HPDE6-E6E7 (cell line): ENCODE measurements around the gene BEST1.
A peak's percentile ranks its signal among the peaks of the same experiment; 100 is the strongest.
"Not testable (repeated sequence)": the region's sequence is repeated elsewhere in the genome, so short reads cannot be mapped to it uniquely, and the experiment has no call there.

Experiments
- DNase-seq: peaks from one replicate; pipeline ENCODE4 v3.0.0; 2011; ENCODE audit warnings: missing footprints; ENCODE audit errors: extremely low spot score

Gene BEST1

DNA sequence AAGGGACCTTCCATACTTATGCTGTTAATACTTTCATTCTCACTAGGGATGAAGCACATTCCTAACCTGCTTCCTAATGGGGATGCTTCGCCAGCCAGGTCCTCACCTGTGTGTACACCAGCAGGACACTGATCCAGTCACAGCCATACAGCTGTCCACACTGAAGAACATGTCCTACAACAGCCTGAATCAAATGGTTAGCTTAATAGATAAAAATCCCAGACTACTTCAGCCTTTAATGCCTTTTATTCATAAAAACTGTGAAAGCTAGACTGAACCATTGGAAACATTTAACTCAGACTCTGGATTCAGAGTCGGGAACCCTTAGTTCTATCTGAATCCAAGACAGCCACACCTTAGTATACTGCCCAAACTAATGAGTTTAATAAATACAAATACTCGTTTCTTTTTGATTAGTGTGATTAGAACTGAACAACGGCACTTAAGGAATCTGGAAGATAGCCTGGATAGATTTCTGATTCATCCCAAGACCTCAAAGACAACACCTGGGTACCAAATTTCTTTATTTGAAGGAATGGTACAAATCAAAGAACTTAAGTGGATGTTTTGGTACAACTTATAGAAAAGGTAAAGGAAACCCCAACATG, 14.0 kb downstream of the BEST1 start:
- no peak for DNase-seq

- not testable (repeated sequence) for DNase-seq
These were observed 14.6 kb downstream of the BEST1 start for GRCh38 chr11:61964666-61965271.

DNA sequence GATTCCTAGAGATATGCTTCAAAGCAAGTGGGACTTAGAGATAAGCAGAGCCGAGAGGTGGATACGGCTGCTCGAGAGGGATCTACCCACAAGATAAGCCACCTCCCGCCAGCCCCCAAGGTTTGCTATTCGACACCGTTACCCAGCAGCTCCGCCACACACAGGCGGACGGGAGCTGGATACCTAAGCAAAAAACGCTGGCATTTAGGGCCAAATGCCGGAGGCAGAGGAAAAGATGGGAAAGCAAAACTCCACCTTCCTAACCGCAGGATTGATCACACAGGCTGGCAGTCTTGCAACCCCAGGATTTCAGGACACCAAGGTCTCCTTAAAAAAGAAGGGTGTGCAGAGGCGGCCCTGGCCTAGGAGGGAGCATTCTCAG, 16.6 kb downstream of the BEST1 start:
- no peak for DNase-seq

DNA sequence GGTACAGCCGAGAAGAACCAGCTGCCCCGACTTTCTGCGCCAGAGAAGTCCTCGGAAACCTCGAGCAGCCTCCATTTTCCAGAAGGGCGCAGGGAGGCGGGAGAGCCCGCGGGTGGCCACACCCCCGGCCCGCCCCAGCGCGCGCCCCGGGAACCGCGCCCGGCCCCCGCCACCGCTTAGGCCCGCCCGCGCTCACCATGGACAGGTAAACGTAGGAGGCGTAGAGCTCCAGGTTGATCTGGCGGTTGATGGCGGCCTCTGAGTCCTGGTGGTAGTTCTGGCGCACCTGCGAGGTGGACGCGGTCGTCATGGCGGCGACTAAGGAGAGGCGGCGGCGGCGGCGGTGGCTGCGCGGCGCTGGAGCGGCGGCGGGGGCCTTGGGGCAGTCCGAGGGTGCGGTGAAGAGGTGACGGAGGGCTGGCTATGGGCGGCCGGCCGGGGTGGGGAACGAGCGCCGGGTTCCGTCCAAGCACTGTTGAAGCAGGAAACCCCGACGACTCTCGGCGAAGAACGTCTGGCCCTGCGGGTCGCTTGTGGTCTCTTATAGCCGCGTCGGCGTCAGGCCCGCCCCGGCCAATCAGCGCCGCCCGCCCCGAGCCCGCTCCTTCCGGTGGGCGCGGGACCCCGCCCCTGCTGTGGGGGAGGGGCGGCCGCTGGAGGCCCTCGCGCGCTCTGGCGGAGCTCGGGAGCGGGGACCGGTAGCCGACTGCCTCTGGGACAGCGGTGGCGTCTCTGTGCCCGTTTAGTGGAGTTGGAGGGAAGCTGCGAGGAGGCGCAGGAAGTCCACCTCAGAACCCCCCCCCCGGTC, 17.2 kb downstream of the BEST1 start, which contains the start of gene FTH1:
FTH1 (minus strand) TSS at position 519 of the 808 bp plus-strand sequence; CDS start at position 310, 209 bp downstream.
- peak; percentile 64 for DNase-seq

- DNase-seq = no peak
These were observed 18.0 kb downstream of the BEST1 start for GRCh38 chr11:61967924-61968757.

DNA sequence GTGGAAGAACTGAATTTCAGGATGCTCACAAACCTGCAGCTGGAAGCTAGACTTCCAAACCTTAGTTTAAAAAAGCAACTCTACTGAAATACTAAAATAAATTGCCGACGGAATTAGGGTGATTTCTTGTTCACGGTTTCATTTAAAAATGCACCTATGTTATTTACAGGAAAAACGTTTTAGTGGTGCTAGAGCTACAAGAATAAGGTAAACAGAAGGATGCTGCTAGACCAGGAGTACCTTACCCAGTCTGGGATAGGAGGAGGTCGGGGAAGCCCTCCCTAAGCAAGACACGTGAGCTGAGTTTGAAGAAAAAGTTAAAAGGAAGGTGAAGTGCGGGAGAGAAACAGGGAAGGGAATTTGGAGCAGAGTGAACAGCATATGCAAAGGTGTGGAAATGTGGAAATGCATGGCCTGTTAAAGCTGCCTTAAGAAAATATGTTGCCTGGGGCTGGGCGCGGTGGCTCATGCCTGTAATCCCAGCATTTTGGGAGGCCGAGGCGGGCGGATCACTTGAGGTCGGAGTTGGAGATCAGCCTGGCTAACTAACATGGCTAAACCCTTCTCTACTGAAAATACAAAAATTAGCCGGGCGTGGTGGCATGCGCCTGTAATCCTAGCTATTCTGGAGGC, 18.7 kb downstream of the BEST1 start:
- no peak for DNase-seq

GRCh38 chr11:61969391-61969758, 19.2 kb downstream of the BEST1 start:
- DNase-seq = no peak

GRCh38 chr11:61969838-61970662, 19.9 kb downstream of the BEST1 start:
- no peak for DNase-seq

DNA sequence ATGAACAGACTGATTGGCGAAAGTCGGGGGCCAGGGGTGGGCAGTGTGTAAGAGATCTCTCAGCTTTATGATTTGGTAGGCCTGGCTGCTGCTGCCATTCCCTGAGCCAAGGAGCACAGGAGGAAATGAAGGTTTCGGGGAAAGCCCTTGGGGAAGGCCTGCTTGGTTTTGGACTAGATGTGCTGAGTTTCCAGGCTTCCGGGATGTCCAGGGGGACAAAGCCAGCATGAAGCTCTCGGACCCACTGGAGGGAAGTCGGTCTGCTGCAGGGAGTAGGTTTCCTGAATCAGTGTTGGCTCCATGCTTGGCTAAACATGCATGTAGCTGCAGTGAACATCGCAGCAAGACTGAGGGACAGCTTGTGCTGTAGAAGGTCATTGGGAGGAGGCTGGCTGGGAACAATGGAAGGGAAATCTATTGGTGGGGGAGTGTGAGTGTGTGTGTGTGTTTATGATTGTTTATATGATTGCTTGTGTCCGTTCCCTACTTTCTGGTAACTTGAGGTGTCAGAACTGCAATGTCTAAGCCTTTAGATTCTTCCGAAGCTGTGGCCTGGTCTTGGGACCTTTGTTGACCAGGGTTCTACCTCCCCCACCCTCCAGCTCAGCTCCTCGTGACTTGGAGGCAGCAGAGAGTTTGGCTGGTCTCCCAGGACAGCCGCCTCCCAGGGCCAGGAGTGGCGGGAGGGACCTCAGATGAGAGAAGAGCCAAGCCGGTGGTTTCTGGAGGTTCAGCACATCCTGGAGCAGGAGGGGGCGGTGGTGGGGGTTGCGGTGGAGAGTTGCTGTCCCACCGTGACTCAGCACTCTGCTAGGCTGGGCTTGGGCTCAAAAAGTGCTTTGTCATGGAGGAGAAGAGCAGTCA, 21.3 kb downstream of the BEST1 start:
- DNase-seq = peak; percentile 69

DNA sequence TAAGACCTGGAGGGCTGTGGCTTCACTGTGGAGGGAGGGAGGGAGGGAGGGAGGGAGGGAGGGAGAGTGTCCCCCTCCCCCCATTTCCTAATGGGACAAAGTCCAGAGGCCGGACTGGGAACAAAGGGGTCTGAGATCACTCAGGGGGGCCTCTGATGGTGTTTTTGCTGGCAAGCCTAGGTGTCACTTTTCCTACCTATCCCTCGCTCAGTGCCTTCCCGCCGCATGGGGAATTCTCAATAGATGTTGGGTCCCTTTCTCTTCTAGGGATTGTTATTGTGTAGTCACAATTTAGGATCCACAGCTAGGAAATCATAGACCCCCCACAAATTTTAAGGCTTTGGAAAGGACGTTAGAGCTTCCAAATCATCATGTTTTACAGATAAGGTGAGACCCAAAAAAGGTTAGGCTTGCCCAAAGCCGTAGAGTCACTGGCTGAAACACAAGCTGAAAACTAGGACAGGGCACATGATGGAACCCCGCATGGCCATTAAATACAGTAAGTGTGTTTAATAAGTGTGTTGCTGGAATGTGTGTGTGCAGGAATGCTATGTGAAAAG, 22.0 kb downstream of the BEST1 start:
- no peak for DNase-seq

DNA sequence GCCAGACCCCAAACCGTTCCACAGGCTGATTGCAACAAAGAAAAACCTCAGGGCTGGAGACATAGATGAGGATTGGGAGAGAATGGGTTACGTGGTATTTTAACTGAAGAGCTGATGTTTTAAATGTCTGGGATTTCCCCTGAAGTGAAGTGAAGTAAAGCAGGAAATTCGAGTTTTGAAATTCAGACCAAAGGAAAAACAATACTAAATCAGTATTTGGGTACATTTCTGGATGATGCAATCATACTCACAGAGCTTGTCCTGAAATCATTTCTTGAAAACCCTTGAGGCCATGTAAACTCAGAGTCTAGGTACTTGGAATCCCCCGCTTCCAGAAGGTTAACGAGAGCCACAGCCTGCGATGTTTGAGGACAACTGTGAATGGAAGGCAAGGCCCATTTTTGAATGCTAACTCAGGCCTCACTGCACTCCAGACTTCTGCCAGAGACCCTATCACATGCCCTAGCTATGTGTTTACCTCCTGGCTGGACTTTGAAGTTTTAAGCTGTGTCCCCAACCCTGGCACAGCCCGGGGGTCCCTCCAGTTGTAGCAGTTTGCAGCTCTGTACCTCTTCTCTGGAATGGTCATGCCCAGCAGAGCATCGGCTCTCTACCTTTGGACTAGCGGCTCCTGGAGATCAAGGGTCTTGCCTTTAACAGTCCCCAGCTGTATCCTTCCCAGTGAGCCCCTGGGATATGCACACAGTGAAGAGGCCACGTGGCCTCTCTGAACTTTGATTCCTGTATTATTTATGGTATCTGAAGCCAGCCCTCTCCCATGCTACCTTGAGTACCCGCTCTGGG, 22.7 kb downstream of the BEST1 start:
- DNase-seq = no peak

DNA sequence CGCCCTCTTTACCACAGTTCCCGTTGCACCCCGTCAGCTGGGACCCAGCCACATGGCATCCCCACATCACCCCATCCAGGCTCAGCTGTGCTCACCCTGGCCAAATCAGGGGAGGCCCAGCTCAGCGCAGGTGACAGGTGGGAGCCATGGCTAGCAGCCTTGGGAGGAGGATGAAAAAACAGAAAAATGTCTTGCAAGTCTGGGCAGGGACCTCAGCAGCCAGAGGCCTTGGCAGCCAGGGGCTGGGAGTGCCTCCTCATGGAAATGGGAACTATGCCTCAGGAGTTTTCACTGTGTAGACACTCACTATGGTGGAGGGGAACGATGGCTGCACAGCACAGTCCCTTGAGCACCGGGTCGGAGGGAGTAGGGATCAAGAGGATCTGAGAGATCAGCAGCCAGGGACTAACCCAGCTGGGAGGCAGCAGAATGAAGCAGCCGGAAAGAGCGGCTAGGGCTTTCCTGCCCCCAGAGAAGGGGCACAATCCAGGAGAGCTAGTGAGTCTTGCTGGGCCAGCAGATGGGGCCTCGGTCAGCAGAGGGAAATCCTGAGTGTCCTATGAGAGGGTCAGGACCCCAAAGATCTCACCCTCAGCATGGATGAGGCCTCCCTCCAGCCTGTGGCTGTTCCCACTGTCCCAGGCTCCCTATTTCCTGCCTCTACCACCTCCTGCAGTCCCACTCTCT, 23.5 kb downstream of the BEST1 start:
- no peak for DNase-seq

GRCh38 chr11:61974766-61975631, 24.8 kb downstream of the BEST1 start:
- DNase-seq = no peak

- DNase-seq = no peak
These were observed 25.7 kb downstream of the BEST1 start for GRCh38 chr11:61975638-61976419.

GRCh38 chr11:61976420-61976800, 26.3 kb downstream of the BEST1 start:
- DNase-seq = no peak

GRCh38 chr11:61976813-61977475, 26.8 kb downstream of the BEST1 start:
- DNase-seq = no peak
